GM21529 (cell line): Measurements from ENCODE around the gene CACFD1.

Source experiments
- ATAC-seq: cut with Tn5 transposase; IDR thresholded peaks from one replicate; pipeline ENCODE4 v1.9.1; 2021; ENCODE audit not compliant: unreplicated experiment

CACFD1 gene

DNA sequence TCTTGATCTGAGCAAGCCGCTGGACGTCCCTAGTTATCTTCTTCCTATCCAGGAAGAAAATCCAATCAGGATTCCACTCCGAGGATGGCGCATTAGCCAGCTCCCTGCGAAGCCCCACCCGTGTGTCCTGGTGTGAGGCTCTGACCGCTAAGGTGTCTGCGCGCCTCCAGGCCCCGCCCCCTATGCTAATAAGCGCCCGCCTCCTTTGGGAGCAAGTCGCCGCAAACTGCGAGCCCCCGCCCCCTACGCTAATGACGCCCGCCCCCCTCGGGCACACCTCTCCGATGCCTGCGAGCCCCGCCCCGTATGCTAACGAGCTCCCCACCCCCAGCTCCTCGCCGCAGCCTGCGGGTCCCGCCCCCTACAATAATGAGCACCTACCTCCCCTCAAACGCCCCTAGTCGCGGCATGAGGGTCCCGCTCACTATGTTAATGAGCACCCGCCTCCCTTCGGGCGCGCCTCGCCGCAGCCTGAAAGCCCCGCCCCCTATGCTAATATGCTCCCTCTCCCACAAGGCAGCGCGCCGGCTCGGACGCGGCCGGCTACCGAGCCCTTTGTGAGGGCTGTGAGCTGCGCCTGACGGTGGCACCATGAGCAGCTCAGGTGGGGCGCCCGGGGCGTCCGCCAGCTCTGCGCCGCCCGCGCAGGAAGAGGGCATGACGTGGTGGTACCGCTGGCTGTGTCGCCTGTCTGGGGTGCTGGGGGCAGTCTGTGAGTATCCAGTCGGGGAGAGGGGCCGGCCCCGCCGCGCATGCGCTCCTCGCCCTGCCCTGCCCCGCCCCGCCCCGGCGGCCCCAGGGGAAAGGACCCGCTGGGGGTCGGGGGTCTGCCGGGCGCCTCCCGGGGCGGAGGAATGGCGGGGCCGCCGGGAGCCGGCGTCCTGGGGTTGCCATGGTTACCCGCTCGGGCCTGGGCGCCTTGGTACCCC, at the start of gene CACFD1:
TSS of gene CACFD1 (plus strand) at position 503 of the 929 bp plus-strand sequence. CDS start at position 592, 89 bp downstream.
- peak; percentile 72 for ATAC-seq

DNA sequence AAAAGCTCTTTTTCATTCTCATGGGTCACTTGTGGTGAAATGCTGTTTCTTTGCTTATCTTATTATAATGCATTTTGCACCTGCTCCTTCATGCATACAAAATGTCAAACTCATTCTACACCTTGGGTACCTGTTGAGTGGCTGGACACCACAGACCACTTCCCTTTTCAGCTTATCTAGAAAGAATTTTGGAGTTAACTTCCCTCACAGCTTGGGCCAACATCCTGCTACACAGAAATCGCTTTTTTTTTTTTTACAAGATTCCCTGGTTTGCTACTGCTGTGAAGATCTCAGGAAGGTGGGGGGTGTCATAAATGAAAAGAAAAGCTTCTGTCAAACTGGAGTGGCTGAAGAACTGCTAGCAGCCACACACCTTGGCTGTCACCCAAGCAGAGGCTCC, 44.6 kb upstream of the CACFD1 start:
- ATAC-seq: no peak

- ATAC-seq: peak; percentile 75
Observed at GRCh38 chr9:133417541-133418461, 42.0 kb upstream of the CACFD1 start, which contains the start of gene REXO4. Gene REXO4 (minus strand): TSS chr9:133418010. CDS start chr9:133417844, 166 bp downstream.

DNA sequence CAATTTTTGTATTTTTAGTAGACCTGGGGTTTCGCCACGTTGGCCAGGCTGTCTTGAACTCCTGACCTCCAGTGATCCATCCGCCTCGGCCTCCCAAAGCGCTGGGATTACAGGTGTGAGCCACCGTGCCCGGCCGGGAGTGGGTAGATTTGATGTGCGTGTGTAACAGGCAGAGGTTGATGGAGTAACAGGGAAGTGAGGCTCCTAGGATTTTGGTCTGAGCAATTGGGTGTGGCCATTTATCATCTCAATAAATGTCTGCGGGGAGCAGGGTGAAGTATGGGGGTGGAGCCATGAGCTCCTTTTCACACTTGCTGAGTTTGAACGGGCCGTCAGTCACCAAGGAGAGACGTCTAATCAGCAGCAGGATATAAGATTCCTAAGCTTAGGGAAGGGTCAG, 40.8 kb upstream of the CACFD1 start:
- ATAC-seq: no peak

- peak; percentile 29 for ATAC-seq
Observed at GRCh38 chr9:133420392-133420827, 39.4 kb upstream of the CACFD1 start.

DNA sequence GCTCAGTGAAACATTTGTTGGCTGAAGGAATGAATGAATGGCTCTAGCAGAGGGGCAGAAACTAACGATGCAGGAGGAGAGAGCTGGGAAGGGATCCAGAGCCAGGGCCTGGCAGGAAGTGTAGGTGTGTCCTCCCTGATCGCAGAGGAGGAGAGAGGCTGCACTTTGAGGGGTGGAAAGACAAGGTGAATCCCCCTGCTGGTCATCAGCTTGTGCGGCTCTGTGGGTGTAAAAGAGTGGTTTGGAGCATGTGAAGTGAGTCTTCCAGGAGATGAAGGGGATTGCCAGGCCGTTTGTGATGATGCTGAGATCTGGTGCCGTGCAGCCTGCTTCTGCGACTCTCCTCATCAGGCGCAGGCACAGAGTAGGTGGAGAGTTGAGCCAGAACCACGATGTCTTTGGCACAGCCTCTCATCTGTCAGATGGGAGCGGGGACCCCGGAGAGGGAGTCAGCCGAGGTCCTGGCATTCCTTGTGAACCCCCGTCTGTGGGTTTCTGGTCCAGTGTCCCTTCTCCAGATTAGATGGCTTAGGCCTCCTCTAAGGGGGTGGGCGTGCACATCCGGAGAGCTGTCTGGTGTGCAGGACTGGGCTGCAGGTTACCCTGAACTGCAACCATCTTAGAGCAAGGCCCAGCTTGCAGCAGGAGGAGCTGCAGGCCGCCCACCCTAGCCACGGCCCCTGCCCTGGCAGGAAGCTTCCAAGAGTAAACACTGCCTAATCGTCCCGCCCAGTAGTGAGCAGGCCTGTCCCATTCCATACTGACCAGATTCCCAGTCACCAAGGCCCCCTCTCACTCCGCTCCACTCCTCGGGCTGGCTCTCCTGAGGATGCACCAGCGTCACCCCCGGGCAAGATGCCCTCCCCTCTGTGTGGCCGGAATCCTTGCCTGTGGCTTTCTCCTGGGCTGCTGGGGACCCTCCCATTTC, 37.9 kb upstream of the CACFD1 start, which contains the start of gene ADAMTS13:
TSS of gene ADAMTS13 (plus strand) at position 753 of the 928 bp plus-strand sequence. CDS start at position 830, 77 bp downstream.
- no peak for ATAC-seq

DNA sequence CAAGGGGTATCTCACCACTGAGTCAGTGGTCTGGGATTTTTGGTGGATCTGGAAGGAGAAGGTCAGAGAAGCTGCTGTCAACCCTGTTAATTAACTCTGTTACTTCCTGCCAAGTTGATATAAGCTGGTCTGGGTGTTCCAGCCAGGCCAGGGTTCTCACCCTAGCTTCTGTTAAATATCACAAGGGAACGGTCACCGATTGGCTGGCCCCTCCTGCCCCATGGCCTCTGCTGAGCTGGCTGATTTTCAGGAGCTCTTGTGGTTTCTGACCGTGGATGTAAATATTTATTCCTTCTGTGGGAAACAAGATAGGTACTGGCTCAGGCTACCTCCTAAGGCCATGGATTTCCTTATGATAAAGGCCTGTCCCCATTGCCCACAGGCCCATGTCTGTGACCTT, 36.6 kb upstream of the CACFD1 start:
- ATAC-seq: no peak

- no peak for ATAC-seq
Observed at GRCh38 chr9:133424187-133424586, 35.6 kb upstream of the CACFD1 start.

GRCh38 chr9:133425049-133425632, 34.6 kb upstream of the CACFD1 start:
- ATAC-seq: no peak

GRCh38 chr9:133426011-133426410, 33.8 kb upstream of the CACFD1 start:
- no peak for ATAC-seq

GRCh38 chr9:133427658-133428348, 32.0 kb upstream of the CACFD1 start:
- ATAC-seq: no peak

DNA sequence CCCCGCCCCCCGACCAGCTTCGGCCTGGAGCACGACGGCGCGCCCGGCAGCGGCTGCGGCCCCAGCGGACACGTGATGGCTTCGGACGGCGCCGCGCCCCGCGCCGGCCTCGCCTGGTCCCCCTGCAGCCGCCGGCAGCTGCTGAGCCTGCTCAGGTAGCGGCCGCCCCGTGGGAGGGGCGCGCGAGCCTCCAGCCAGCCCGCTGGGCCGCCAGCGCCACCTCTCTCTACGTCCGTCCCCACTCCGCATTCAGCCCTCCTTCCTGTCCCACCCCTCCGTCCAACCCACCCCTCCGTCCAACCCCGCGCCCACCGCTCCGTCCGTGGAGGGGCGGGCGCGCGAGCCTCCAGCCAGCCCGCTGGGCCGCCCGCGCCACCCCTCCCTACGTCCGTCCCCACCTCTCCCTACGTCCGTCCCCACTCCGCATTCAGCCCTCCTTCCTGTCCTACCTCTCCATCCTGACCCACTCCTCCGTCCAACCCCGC, 31.1 kb upstream of the CACFD1 start:
- no peak for ATAC-seq

DNA sequence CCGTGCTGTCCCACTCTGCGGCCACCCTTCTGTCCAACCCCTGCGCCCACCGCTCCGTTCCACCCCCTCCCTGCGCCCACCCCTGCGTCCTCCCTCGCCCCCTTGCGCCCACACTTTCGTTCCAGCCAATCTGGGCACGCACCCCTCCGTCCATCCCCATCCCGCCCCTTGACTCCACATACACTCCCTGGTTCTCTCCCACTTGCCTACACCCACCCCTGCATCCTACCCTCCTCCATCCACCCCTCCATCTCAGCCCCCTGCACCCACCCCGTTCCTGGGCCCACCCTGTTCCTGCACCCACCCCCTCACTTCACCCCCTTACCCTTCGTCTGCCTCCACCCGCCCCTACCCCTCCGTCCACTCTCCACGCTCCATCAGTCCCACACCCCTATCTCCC, 30.6 kb upstream of the CACFD1 start:
- ATAC-seq: no peak

DNA sequence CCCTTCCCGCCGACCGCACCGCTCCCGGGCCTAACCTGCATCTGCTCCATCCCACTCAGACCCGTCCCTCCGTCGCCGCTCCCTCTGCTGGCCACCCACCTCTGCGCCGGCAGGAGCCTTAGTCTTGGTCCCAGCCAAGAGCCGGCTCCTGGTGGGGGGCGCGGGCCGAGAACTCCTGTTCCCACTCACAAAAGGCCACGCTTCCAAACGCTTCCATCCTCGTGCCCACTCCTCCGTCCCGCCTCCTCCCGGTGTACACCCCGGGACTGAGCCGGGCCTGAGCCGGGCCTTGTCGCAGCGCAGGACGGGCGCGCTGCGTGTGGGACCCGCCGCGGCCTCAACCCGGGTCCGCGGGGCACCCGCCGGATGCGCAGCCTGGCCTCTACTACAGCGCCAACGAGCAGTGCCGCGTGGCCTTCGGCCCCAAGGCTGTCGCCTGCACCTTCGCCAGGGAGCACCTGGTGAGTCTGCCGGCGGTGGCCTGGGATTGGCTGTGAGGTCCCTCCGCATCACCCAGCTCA, 30.1 kb upstream of the CACFD1 start:
- no peak for ATAC-seq

GRCh38 chr9:133430244-133430643, 29.5 kb upstream of the CACFD1 start:
- ATAC-seq: no peak

- ATAC-seq: no peak
Observed at GRCh38 chr9:133433351-133433843, 26.4 kb upstream of the CACFD1 start.

GRCh38 chr9:133436681-133437080, 23.1 kb upstream of the CACFD1 start:
- ATAC-seq: no peak

DNA sequence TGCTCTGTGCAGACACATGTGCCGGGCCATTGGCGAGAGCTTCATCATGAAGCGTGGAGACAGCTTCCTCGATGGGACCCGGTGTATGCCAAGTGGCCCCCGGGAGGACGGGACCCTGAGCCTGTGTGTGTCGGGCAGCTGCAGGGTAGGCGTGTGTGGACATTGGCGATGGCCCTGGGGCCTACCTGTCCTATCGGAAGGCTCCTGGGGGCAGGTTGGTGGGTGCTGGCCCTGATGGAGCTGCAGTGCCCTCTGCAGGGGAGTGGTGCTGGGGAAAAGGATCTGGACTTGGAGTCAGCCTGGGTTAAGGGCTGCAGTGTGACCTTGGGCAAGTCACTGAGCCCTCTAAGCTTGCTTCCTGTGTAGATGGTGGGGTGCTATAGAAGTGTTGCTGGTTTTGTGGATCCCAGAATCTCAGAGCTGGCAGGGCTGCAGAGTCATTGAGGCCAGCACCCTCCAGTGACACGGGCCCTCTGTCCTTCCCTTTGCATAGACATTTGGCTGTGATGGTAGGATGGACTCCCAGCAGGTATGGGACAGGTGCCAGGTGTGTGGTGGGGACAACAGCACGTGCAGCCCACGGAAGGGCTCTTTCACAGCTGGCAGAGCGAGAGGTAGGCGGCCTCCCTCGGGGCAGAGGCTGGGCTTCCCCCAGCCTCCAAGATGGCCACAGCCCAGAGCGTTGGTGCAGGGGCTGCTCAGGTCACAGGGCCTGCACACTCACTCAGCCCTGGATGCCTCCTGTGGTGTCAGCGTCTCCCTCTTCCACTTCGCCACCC, 21.8 kb upstream of the CACFD1 start:
- ATAC-seq: no peak
